GM21360 (cell line): Measurements from ENCODE around the gene IFFO2.

Experiments
- ATAC-seq: cut with Tn5 transposase; IDR thresholded peaks from one replicate; pipeline ENCODE4 v1.9.1; 2021; ENCODE audit warnings: mild to moderate bottlenecking, moderate library complexity; ENCODE audit not compliant: unreplicated experiment

Gene IFFO2

DNA sequence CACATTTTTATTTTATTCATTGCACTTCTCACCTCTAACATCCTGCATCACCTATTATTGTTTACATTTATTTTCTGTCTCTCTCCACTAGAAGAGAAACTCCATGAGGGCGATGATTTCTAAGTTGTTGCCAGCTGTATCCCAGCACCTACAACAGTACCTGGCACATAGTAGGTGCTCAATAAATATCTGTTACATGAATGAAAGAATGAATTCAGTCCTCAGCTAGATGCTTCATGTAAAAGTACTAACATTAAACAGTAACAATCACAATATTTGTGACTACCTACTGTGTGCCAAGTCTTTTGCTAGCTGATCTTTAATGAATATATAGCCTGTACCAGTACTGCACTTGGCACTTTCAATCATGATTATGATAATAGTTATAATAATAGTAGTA lies 100.0 kb downstream of the IFFO2 start:
- no peak for ATAC-seq

DNA sequence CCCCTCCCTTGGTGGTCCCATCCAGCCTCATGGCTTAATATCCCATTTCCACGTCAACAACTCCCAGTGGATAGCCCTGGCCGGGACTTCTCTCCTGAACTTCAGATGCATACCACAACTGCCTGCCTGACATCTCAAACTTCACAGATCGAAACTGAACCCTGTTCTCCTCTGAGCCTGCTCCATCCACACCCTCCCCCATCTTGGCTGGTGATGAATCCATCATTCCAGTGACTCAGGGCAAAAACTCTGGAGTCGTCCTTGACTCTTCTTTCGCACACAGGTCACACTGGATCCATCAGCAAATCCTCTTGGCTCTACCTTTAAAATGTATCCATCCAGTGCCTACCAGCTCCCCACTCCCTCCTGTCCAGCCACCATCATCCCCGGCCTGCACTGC lies 100.9 kb downstream of the IFFO2 start:
- no peak for ATAC-seq

DNA sequence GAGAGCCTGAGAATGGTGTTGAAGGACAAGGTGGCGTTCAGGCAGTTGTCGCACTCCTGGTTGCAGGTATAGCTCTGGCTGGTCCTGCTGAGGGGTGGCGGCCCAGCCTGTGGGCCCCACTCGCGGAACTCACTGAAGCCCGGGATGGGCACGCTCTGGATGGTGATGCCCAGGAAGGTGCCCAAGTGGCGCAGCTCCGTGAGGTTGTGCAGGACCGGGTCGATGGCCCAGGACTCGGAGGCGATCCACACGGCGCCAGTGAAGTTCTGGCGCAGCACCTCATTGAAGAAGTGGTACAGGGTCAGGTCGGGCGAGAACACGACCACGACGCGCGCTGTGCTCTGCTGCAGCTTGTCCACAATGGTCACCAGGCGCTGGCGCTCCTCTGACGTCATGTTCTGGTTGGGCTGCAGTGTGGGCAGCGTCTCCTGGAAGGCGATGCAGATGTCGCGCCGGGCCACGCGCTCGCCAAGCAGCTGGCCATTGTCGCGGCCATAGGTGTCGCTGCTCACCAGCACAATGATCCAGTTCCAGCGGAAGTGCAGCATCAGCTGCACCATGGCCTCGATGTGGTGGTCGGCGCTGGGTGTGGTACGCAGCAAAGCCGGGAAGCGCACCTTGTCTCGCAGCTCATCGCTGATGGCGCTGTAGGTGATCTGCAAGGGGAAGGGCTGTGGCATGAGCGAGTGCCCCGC lies 102.0 kb downstream of the IFFO2 start:
- ATAC-seq: no peak
